HepG2 (cell line): Measurements from ENCODE around the gene RAB6A. TPM values are rescaled to one million over a fixed set of nuclear protein-coding genes. Genes with fewer than 3 reads are reported as not detected.

ENCODE experiments used
- AKNA ChIP-seq: sonication (generic); formaldehyde crosslinking; IDR thresholded peaks from 2 replicates; pipeline ENCODE4 v1.4.0; 2020; ENCODE audit warnings: missing genetic modification reagents, borderline replicate concordance
- ARID5B ChIP-seq: IDR thresholded peaks from 2 replicates; pipeline ENCODE4 v1.4.0; 2020; ENCODE audit warnings: mild to moderate bottlenecking, missing genetic modification reagents
- BORCS8-MEF2B ChIP-seq: sonication (generic); formaldehyde crosslinking; IDR thresholded peaks from 2 replicates; pipeline ENCODE4 v1.8.0; 2022; ENCODE audit warnings: mild to moderate bottlenecking, missing genetic modification reagents
- BRD4 ChIP-seq: sonication (generic); formaldehyde crosslinking; IDR thresholded peaks from 2 replicates; pipeline ENCODE4 v1.4.0; 2020; ENCODE audit warnings: missing genetic modification reagents
- ELF3 ChIP-seq: IDR thresholded peaks from 2 replicates; pipeline ENCODE4 v1.6.1; 2016; ENCODE audit warnings: missing genetic modification reagents, missing compliant biosample characterization
- ERF ChIP-seq: IDR thresholded peaks from 2 replicates; pipeline ENCODE4 v1.6.1; 2018; ENCODE audit warnings: missing biosample characterization, missing genetic modification reagents
- GATAD2A ChIP-seq: IDR thresholded peaks from 2 replicates; pipeline ENCODE4 v1.6.1; 2016
- JUN ChIP-seq: sonication (generic); formaldehyde crosslinking; IDR thresholded peaks from 2 replicates; pipeline ENCODE4 v1.4.0; 2020; ENCODE audit warnings: mild to moderate bottlenecking, missing genetic modification reagents
- NCOA2 ChIP-seq: sonication (generic); formaldehyde crosslinking; IDR thresholded peaks from 2 replicates; pipeline ENCODE4 v1.8.0; 2022; ENCODE audit warnings: inconsistent platforms
- NR2F2 ChIP-seq: IDR thresholded peaks from 2 replicates; pipeline ENCODE4 v1.6.1; 2012; ENCODE audit warnings: low read depth, inconsistent platforms, borderline replicate concordance
- SPEN ChIP-seq: sonication (generic); formaldehyde crosslinking; IDR thresholded peaks from 2 replicates; pipeline ENCODE4 v1.5.1; 2020; ENCODE audit warnings: low read depth, mild to moderate bottlenecking, missing genetic modification reagents
- ZFX ChIP-seq: sonication (generic); formaldehyde crosslinking; IDR thresholded peaks from 2 replicates; pipeline ENCODE4 v1.4.0; 2020; ENCODE audit warnings: mild to moderate bottlenecking, low read depth, missing genetic modification reagents, moderate library complexity
- ZMYM2 ChIP-seq: sonication (generic); formaldehyde crosslinking; IDR thresholded peaks from 2 replicates; pipeline ENCODE4 v1.8.0; 2022; ENCODE audit warnings: mild to moderate bottlenecking, missing genetic modification reagents
- ZNF362 ChIP-seq: sonication (generic); formaldehyde crosslinking; IDR thresholded peaks from 2 replicates; pipeline ENCODE4 v1.4.0; 2020; ENCODE audit warnings: missing genetic modification reagents, mild to moderate bottlenecking, borderline replicate concordance
- ZNF629 ChIP-seq: sonication (generic); formaldehyde crosslinking; conservative IDR thresholded peaks from 2 replicates; pipeline ENCODE4 v1.5.0; 2020; ENCODE audit warnings: missing genetic modification reagents
- ZNF687 ChIP-seq: sonication (generic); formaldehyde crosslinking; IDR thresholded peaks from 2 replicates; pipeline ENCODE4 v1.5.1; 2020; ENCODE audit warnings: mild to moderate bottlenecking, missing genetic modification reagents, moderate library complexity
- polyA plus RNA-seq, 8 experiments: library from polyadenylated mRNA; depleted of rRNA in 3 of 8; stranded (reverse) in 7 of 8; unstranded in 1 of 8; fragments of >200 nt; fragmentation: Illumina TruSeq in 4 of 8; extraction: Trizol in 4 of 8; gene quantifications; 2 replicates each; pipeline versions ENCODE4 v1.2.1 to v1.2.3, GENCODE V29; 2011 to 2016; ENCODE audit warnings: low read depth in 4 of 8, missing spikeins in 1 of 8, mixed read lengths in 1 of 8; ENCODE audit not compliant: insufficient read depth in 1 of 8
- total RNA-seq, 5 experiments: library from RNA; depleted of rRNA; stranded (reverse); fragments of >200 nt; fragmentation: Illumina TruSeq; extraction: Trizol; gene quantifications; 2 replicates each; pipeline ENCODE4 v1.2.3, GENCODE V29; 2016; ENCODE audit warnings: low read depth in 1 of 5

RAB6A gene
- total and polyA plus RNA-seq, 2 of the 13 experiments (the other 11 are each of a cell fraction or from before 2014, with no cell fraction given), result 74.3 to 121 TPM

GRCh38 chr11:73654482-73655021 is 106.3 kb downstream of the RAB6A start (continued):
- peak; percentile 32; the same call in 1 of the 2 replicates for TF ChIP-seq ARID5B (CRISPR knock-in tag)
- TF ChIP-seq GATAD2A (CRISPR knock-in tag), result peak; percentile 50
- 0 out of 2 replicates have a peak, but pooled peaks have one; percentile 32 for TF ChIP-seq ERF (CRISPR knock-in tag)
- 0 out of 2 replicates have a peak, but pooled peaks have one; percentile 22 for TF ChIP-seq BORCS8-MEF2B (CRISPR knock-in tag)
- TF ChIP-seq ZNF687 (CRISPR knock-in tag), result peak; percentile 63
- TF ChIP-seq NR2F2, result peak; percentile 86
- TF ChIP-seq BRD4 (CRISPR knock-in tag), result no peak
- peak; percentile 62; the same call in 1 of the 2 replicates for TF ChIP-seq ZFX (CRISPR knock-in tag)
- peak; percentile 19; the same call in 1 of the 2 replicates for TF ChIP-seq JUN (CRISPR knock-in tag)
- peak; percentile 37; the same call in 1 of the 2 replicates for TF ChIP-seq NCOA2
- peak; percentile 53; the same call in 1 of the 2 replicates for TF ChIP-seq SPEN
- peak; percentile 71; the same call in 1 of the 2 replicates for TF ChIP-seq ZMYM2 (CRISPR knock-in tag)
- TF ChIP-seq AKNA (CRISPR knock-in tag), result no peak
- TF ChIP-seq ELF3 (CRISPR knock-in tag), result 0 out of 2 replicates have a peak, but pooled peaks have one; percentile 32
- TF ChIP-seq ZNF629 (CRISPR knock-in tag), result peak; percentile 96
- no peak for TF ChIP-seq ZNF362
